B cell (primary cell): ENCODE data around the gene CARMIL1. TPM values are rescaled to one million over a fixed set of nuclear protein-coding genes. Genes with fewer than 3 reads are reported as not detected.

Experiments used
- ATAC-seq: fragments of 200-7000 bp; cut with Tn5 transposase; one replicate; pipeline ENCODE4 v1.10.0; 2021; ENCODE audit warnings: low read depth, mild to moderate bottlenecking, moderate number of reproducible peaks, moderate library complexity
- CTCF ChIA-PET: fragments of 350-600 bp; sonication (Branson Sonifier 250); formaldehyde crosslinking; loops from one replicate; lab custom pipeline; 2021; ENCODE audit warnings: antibody characterized with exemption, inconsistent platforms; lab: Charles Lee
- POLR2A ChIA-PET: fragments of 350-600 bp; sonication (Branson Sonifier 250); formaldehyde crosslinking; loops from one replicate; lab custom pipeline; 2021; ENCODE audit warnings: antibody characterized with exemption; lab: Charles Lee
- DNase-seq: peaks from one replicate; pipeline ENCODE4 v3.0.0; 2013
- H2AFZ ChIP-seq: 2 replicates; pipeline ENCODE4 v1.6.1; 2012; ENCODE audit warnings: mild to moderate bottlenecking, low read depth, low read length; ENCODE audit not compliant: insufficient read depth, poor library complexity, severe bottlenecking
- H3K27ac ChIP-seq, 2 donors: 1 replicate in 1 of 2; 2 replicates in 1 of 2; pipeline ENCODE4 v1.5.1; 2012 to 2013; ENCODE audit warnings: low read length in 2 of 2, mild to moderate bottlenecking in 2 of 2, moderate library complexity in 1 of 2
- H3K27me3 ChIP-seq, 4 experiments: fragments of 200-600 bp in 1 of 4; sonication (generic) in 1 of 4; replicated peaks in 1 of 4; 1 replicate in 2 of 4; 2 replicates in 2 of 4; pipeline versions ENCODE4 v1.6.1 to v1.7.0; 2013 to 2016; ENCODE audit warnings: low read length in 3 of 4, mild to moderate bottlenecking in 2 of 4, mixed read lengths in 1 of 4, moderate library complexity in 1 of 4; ENCODE audit not compliant: insufficient read depth in 4 of 4, control insufficient read depth in 3 of 4; ENCODE audit errors: control extremely low read depth in 1 of 4
- H3K36me3 ChIP-seq, 2 experiments: replicated peaks in 1 of 2; 1 replicate in 1 of 2; 2 replicates in 1 of 2; pipeline versions ENCODE4 v1.6.1 to v1.7.1; 2013; ENCODE audit warnings: low read length in 1 of 2; ENCODE audit not compliant: insufficient read depth in 2 of 2, control insufficient read depth in 1 of 2; ENCODE audit errors: control extremely low read depth in 1 of 2, extremely low read depth in 1 of 2
- H3K4me1 ChIP-seq, 2 donors: fragments of 200-600 bp in 1 of 2; sonication (generic) in 1 of 2; 1 replicate in 1 of 2; 2 replicates in 1 of 2; pipeline versions ENCODE4 v1.5.1 to v1.6.1; 2013 to 2017; ENCODE audit warnings: low read length in 2 of 2; ENCODE audit not compliant: control insufficient read depth in 2 of 2, insufficient read depth in 2 of 2
- H3K4me2 ChIP-seq: replicated peaks from 2 replicates; pipeline ENCODE3; 2012; ENCODE audit warnings: mild to moderate bottlenecking, low read depth, low read length; ENCODE audit not compliant: poor library complexity, severe bottlenecking
- H3K4me3 ChIP-seq, 5 experiments: fragments of 200-600 bp in 1 of 5; sonication (generic) in 1 of 5; 1 replicate in 3 of 5; 2 replicates in 2 of 5; pipeline versions ENCODE4 v1.5.1 to v1.7.0; 2011 to 2016; ENCODE audit warnings: low read length in 4 of 5, mild to moderate bottlenecking in 4 of 5, low read depth in 2 of 5, control low read depth in 1 of 5, moderate library complexity in 1 of 5; ENCODE audit not compliant: insufficient read depth in 1 of 5; ENCODE audit errors: control extremely low read depth in 1 of 5, extremely low read depth in 1 of 5
- H3K79me2 ChIP-seq: fragments of 200-600 bp; sonication (generic); one replicate; pipeline ENCODE4 v1.6.0; 2016; ENCODE audit warnings: low read length; ENCODE audit not compliant: control insufficient read depth, insufficient read depth
- H3K9ac ChIP-seq: fragments of 200-600 bp; sonication (generic); 2 replicates; pipeline ENCODE4 v1.6.1; 2017; ENCODE audit warnings: mild to moderate bottlenecking, low read length, moderate library complexity
- H3K9me3 ChIP-seq, 3 donors: one replicate each; pipeline versions ENCODE4 v1.6.1 to v1.7.1; 2013; ENCODE audit warnings: low read length in 2 of 3; ENCODE audit not compliant: control insufficient read depth in 2 of 3, insufficient read depth in 1 of 3; ENCODE audit errors: control extremely low read depth in 1 of 3
- H4K20me1 ChIP-seq: 2 replicates; pipeline ENCODE4 v1.6.0; 2012; ENCODE audit warnings: mild to moderate bottlenecking, low read length; ENCODE audit not compliant: insufficient read depth, control insufficient read depth, poor library complexity, severe bottlenecking
- H3K27ac Mint-ChIP-seq: one replicate; pipeline ENCODE4 v1.8.0; 2021; ENCODE audit warnings: mixed read lengths
- H3K27me3 Mint-ChIP-seq: one replicate; pipeline ENCODE4 v1.8.0; 2021; ENCODE audit warnings: mixed read lengths
- H3K4me1 Mint-ChIP-seq: one replicate; pipeline ENCODE4 v1.8.0; 2021; ENCODE audit warnings: mixed read lengths
- H3K4me3 Mint-ChIP-seq: one replicate; pipeline ENCODE4 v1.8.0; 2021; ENCODE audit warnings: mixed read lengths
- H3K9me3 Mint-ChIP-seq: one replicate; pipeline ENCODE4 v1.8.0; 2022; ENCODE audit warnings: mixed read lengths; ENCODE audit not compliant: insufficient read depth
- EZH2 ChIP-seq: IDR thresholded peaks from 2 replicates; pipeline ENCODE4 v1.6.1; 2012; ENCODE audit warnings: borderline replicate concordance, low read depth, mild to moderate bottlenecking, moderate library complexity, low read length; ENCODE audit not compliant: insufficient read depth, poor library complexity, severe bottlenecking
- WGBS: methylation state at CpG from one replicate; pipeline ENCODE4 v1.1.5; 2013; ENCODE audit warnings: missing lambda C conversion rate; ENCODE audit not compliant: insufficient coverage; 5-methylcytosine and 5-hydroxymethylcytosine counted together
- intact Hi-C: fragments of 100-400 bp; cut with micrococcal nuclease; formaldehyde crosslinking; loops from one replicate; pipeline ENCODE4 v1.10.0; 2022
- polyA plus RNA-seq: library from polyadenylated mRNA; depleted of rRNA; stranded (reverse); fragments of >200 nt; gene quantifications from 2 replicates; pipeline ENCODE4 v1.2.3, GENCODE V29; 2012
- total RNA-seq, 2 donors: library from RNA; stranded (reverse); fragments of 120-200 nt in 1 of 2; gene quantifications; 1 replicate in 1 of 2; 2 replicates in 1 of 2; pipeline versions ENCODE4 v1.2.3 to v1.2.4, GENCODE V29; 2013 to 2022
- TF ChIP-seq, protein P1 (sequence below): fragments of 200-600 bp; IDR thresholded peaks from one replicate; pipeline ENCODE4 v1.8.0; 2022; ENCODE audit warnings: antibody characterized with exemption, mild to moderate bottlenecking

The CARMIL1 gene
- total and polyA plus RNA-seq, 2 donors (not counting 1 experiment from before 2014, with no cell fraction given), result 7.5 to 11.0 TPM

DNA sequence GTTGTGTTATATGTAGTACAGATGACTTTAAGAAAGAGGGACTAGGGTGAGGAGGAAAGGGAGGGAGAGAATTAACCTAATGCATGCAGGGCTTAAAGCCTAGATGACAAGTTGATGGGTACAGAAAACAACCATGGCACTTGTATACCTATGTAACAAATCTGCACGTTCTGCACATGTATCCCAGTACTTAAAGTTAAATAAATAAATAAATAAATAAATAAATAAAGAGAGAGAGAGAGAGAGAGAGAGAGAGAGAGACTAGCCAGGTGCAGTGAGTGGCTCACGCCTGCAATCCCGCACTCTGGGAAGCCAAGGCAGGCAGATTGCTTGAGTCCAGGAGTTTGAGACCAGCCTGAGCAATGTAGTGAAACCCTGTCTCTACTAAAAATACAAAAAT, 11.5 kb upstream of the CARMIL1 start:
- no peaks in the 10 kb centered on the region for H3K9me3 ChIP-seq
- DNase-seq (no peak), ATAC-seq (no peak)
- ChIA-PET POLR2A (no interaction called here), CTCF (interaction anchor here (0.7 to 1.6 kb wide), 3 partner anchors 223 to 291 kb away, joined by 3 to 9 read pairs (median 3); no protein-coding TSS in a partner anchor)
- peaks cover 2% of the 10 kb centered on the region for H3K4me1 Mint-ChIP-seq
- no peak overlapping the region for H3K4me3 ChIP-seq
- H3K27ac ChIP-seq, result no peak overlapping the region
- no peak overlapping the region for H3K9ac ChIP-seq
- TF ChIP-seq, protein P1, sequence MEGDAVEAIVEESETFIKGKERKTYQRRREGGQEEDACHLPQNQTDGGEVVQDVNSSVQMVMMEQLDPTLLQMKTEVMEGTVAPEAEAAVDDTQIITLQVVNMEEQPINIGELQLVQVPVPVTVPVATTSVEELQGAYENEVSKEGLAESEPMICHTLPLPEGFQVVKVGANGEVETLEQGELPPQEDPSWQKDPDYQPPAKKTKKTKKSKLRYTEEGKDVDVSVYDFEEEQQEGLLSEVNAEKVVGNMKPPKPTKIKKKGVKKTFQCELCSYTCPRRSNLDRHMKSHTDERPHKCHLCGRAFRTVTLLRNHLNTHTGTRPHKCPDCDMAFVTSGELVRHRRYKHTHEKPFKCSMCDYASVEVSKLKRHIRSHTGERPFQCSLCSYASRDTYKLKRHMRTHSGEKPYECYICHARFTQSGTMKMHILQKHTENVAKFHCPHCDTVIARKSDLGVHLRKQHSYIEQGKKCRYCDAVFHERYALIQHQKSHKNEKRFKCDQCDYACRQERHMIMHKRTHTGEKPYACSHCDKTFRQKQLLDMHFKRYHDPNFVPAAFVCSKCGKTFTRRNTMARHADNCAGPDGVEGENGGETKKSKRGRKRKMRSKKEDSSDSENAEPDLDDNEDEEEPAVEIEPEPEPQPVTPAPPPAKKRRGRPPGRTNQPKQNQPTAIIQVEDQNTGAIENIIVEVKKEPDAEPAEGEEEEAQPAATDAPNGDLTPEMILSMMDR, result no peak
- TF ChIP-seq EZH2, result no peak
- no peaks in the 10 kb centered on the region for H4K20me1 ChIP-seq
- intact Hi-C loops, result no loop called here
- H3K4me3 Mint-ChIP-seq, result no peak overlapping the region
- H2AFZ ChIP-seq, result no peak overlapping the region
- H3K27me3 ChIP-seq, result peaks cover 0 to 3% (median 0%) of the 10 kb centered on the region in 4 experiments
- H3K9me3 Mint-ChIP-seq, result no peaks in the 10 kb centered on the region
- H3K4me1 ChIP-seq, result no peaks in the 10 kb centered on the region
- H3K36me3 ChIP-seq, result no peaks in the 10 kb centered on the region
- H3K4me2 ChIP-seq, result no peak overlapping the region
- no peaks in the 10 kb centered on the region for H3K79me2 ChIP-seq
- peaks cover 11% of the 10 kb centered on the region for H3K27me3 Mint-ChIP-seq
- no peak overlapping the region for H3K27ac Mint-ChIP-seq
- WGBS, result 100% methylated on average over 1 of the region's 3 CpGs

DNA sequence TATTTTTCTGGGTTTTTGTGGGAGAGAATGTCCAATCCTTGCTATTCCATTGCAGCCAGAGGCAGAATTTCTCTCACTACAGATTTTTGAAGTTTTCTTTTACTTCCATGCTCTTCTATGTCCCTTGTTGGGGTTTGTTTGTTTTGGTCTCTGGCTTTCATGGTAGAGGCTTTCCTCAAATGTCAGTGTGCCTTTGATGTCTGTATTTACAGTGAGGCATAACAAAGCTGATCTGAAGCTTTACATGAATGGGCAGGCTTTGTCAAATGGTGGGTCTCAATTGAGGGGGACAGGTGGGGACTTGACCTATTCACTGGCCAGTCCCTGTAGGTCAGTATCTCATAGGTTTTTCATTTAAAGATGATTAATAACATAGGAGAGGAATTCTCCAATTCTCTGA, 8.6 kb upstream of the CARMIL1 start:
- H3K79me2 ChIP-seq, result no peaks in the 10 kb centered on the region
- peaks cover 0 to 7% (median 0%) of the 10 kb centered on the region in 4 experiments for H3K27me3 ChIP-seq
- no peak overlapping the region for H3K4me2 ChIP-seq
- no peak overlapping the region for H3K27ac Mint-ChIP-seq
- no peak overlapping the region for H3K9ac ChIP-seq
- H3K27me3 Mint-ChIP-seq, result peaks cover 28% of the 10 kb centered on the region
- ChIA-PET POLR2A (no interaction called here), CTCF (interaction anchor here (0.5 to 3.0 kb wide), 5 partner anchors 8 to 286 kb away, joined by 3 to 15 read pairs (median 4); no protein-coding TSS in a partner anchor)
- H3K4me1 ChIP-seq, result no peaks in the 10 kb centered on the region
- H3K9me3 ChIP-seq, result no peaks in the 10 kb centered on the region
- H3K4me1 Mint-ChIP-seq, result peaks cover under 1% of the 10 kb centered on the region
- no peaks in the 10 kb centered on the region for H3K9me3 Mint-ChIP-seq
- ATAC-seq (no peak), DNase-seq (no peak)
- no peak overlapping the region for H3K4me3 Mint-ChIP-seq
- H2AFZ ChIP-seq, result no peak overlapping the region
- no peaks in the 10 kb centered on the region for H3K36me3 ChIP-seq
- no peak overlapping the region for H3K4me3 ChIP-seq
- intact Hi-C loops, result no loop called here
- H3K27ac ChIP-seq, result no peak overlapping the region
- TF ChIP-seq, protein P1, result no peak
- TF ChIP-seq EZH2, result no peak
- no peaks in the 10 kb centered on the region for H4K20me1 ChIP-seq
